Measurements from ENCODE around the gene GNGT1. TPM values are rescaled to one million over a fixed set of nuclear protein-coding genes. Genes with fewer than 3 reads are reported as not detected.

GNGT1 gene
- total and polyA plus RNA-seq, 4 donors, result not detected

DNA sequence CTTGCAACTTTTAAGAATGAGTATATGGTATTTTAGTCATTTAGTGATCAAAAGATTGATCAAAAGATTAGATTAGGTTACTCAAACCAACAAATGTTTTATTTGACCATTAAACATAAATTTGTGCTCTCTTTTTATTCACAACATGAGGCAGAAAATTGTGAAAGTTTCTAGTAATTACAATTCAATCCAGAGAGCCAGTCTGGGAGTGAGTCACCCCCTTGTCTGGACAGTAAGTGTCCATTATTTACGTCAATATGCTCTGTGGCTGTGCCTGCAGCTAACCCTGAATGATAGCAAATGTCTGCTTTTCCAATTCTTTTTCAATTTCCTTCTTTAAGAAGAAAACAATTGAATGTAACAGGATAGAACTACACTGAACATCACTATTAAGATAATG is 43.1 kb downstream of the GNGT1 start:
- Histone ChIP-seq H3K9ac (ENCODE audit: low read depth in 1 of 2, low read length in 2 of 2) (no peak overlapping the region), H3K27ac (ENCODE audit: low read depth in 1 of 2, low read length in 2 of 2) (no peak overlapping the region), H3K4me1 (ENCODE audit: control insufficient read depth in 4 of 4, insufficient read depth in 4 of 4, low read length in 3 of 4) (no peaks in the 10 kb centered on the region), H3K4me3 (ENCODE audit: low read depth in 1 of 3, low read length in 3 of 3) (no peak overlapping the region), H3K9me3 (ENCODE audit: control insufficient read depth in 4 of 4, low read length in 3 of 4) (no peaks in the 10 kb centered on the region), H3K27me3 (ENCODE audit: control insufficient read depth in 4 of 4, insufficient read depth in 4 of 4, low read length in 3 of 4) (no peaks in the 10 kb centered on the region), H3K36me3 (ENCODE audit: control insufficient read depth in 4 of 4, insufficient read depth in 3 of 4, low read depth in 1 of 4, low read length in 3 of 4) (no peaks in the 10 kb centered on the region)
- no peak for TF ChIP-seq GABPA (IDR thresholded peaks at IDR 0.05 in 1 of 2, conservative IDR thresholded peaks at IDR 0.05 in 1 of 2)
- TF ChIP-seq, protein P1, sequence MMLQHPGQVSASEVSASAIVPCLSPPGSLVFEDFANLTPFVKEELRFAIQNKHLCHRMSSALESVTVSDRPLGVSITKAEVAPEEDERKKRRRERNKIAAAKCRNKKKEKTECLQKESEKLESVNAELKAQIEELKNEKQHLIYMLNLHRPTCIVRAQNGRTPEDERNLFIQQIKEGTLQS (IDR thresholded peaks at IDR 0.05), result no peak
- TF ChIP-seq NR2F2 (IDR thresholded peaks at IDR 0.05), result no peak
- TF ChIP-seq, protein P2, sequence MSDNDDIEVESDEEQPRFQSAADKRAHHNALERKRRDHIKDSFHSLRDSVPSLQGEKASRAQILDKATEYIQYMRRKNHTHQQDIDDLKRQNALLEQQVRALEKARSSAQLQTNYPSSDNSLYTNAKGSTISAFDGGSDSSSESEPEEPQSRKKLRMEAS (IDR thresholded peaks at IDR 0.05), result no peak
- TF ChIP-seq SP1 (IDR thresholded peaks at IDR 0.05), result no peak
- no peak for TF ChIP-seq HNF4A (conservative IDR thresholded peaks at IDR 0.05)
- TF ChIP-seq, protein P3, sequence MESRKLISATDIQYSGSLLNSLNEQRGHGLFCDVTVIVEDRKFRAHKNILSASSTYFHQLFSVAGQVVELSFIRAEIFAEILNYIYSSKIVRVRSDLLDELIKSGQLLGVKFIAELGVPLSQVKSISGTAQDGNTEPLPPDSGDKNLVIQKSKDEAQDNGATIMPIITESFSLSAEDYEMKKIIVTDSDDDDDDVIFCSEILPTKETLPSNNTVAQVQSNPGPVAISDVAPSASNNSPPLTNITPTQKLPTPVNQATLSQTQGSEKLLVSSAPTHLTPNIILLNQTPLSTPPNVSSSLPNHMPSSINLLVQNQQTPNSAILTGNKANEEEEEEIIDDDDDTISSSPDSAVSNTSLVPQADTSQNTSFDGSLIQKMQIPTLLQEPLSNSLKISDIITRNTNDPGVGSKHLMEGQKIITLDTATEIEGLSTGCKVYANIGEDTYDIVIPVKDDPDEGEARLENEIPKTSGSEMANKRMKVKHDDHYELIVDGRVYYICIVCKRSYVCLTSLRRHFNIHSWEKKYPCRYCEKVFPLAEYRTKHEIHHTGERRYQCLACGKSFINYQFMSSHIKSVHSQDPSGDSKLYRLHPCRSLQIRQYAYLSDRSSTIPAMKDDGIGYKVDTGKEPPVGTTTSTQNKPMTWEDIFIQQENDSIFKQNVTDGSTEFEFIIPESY (IDR thresholded peaks at IDR 0.05), result no peak
- 54% methylated on average over 1 of the region's 1 CpG for WGBS
- no peak for DNase-seq (ENCODE audit: low spot score)

DNA sequence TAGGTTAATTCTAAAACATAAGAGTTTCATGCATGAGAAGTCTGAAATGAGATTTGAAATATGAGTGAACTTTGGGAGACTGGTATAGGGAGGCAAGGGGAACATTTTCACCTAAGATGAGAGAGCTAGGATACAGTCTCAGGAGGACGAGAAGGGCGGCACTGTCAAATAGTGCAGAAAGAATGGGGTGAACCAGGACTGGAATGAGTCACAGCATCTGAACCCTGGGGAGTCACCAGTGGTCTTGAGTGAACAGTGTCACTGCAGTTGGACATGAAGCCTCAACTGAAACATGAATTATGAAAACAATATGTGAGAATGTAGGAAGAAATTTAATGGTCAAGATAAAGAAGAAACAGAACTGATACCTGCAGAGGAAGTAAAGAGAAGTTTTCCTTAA is 48.9 kb downstream of the GNGT1 start:
- Histone ChIP-seq H3K4me3 (ENCODE audit: low read depth in 1 of 3, low read length in 3 of 3) (no peak overlapping the region), H3K9me3 (ENCODE audit: control insufficient read depth in 4 of 4, low read length in 3 of 4) (no peaks in the 10 kb centered on the region), H3K4me1 (ENCODE audit: control insufficient read depth in 4 of 4, insufficient read depth in 4 of 4, low read length in 3 of 4) (no peaks in the 10 kb centered on the region), H3K9ac (ENCODE audit: low read depth in 1 of 2, low read length in 2 of 2) (no peak overlapping the region), H3K27me3 (ENCODE audit: control insufficient read depth in 4 of 4, insufficient read depth in 4 of 4, low read length in 3 of 4) (no peaks in the 10 kb centered on the region), H3K27ac (ENCODE audit: low read depth in 1 of 2, low read length in 2 of 2) (no peak overlapping the region), H3K36me3 (ENCODE audit: control insufficient read depth in 4 of 4, insufficient read depth in 3 of 4, low read depth in 1 of 4, low read length in 3 of 4) (no peaks in the 10 kb centered on the region)
- DNase-seq (ENCODE audit: low spot score), result no peak
- TF ChIP-seq YY1 (IDR thresholded peaks at IDR 0.05) (no peak), FOXA2 (IDR thresholded peaks at IDR 0.05) (no peak), SP1 (IDR thresholded peaks at IDR 0.05) (no peak), NR2F2 (IDR thresholded peaks at IDR 0.05) (no peak), JUND (IDR thresholded peaks at IDR 0.05) (no peak)
- TF ChIP-seq, protein P1 (IDR thresholded peaks at IDR 0.05), result no peak
- TF ChIP-seq, protein P2 (IDR thresholded peaks at IDR 0.05), result no peak
- WGBS, result 86% methylated on average over 2 of the region's 2 CpGs

DNA sequence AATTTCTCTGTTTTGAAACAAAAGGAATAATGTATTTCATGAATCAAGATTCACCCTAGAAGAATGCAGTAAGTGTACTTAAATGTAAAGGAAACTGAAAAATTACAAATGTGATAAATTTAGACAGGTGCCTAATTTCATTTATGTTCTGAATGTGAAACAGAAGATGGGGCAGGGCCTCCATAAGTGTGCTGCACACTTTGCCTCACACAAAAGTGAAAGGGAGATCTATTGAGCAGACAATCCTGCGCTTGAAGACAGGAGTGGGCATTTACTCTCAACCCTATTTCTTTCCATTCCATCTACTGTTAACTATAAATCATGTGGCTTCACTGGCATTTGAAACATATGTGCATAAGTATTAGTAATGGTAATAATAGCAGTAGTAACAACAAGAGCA is 51.4 kb downstream of the GNGT1 start:
- Histone ChIP-seq H3K27me3 (ENCODE audit: control insufficient read depth in 4 of 4, insufficient read depth in 4 of 4, low read length in 3 of 4) (no peaks in the 10 kb centered on the region), H3K9ac (ENCODE audit: low read depth in 1 of 2, low read length in 2 of 2) (no peak overlapping the region), H3K9me3 (ENCODE audit: control insufficient read depth in 4 of 4, low read length in 3 of 4) (no peaks in the 10 kb centered on the region), H3K4me3 (ENCODE audit: low read depth in 1 of 3, low read length in 3 of 3) (no peak overlapping the region), H3K27ac (ENCODE audit: low read depth in 1 of 2, low read length in 2 of 2) (no peak overlapping the region), H3K4me1 (ENCODE audit: control insufficient read depth in 4 of 4, insufficient read depth in 4 of 4, low read length in 3 of 4) (no peaks in the 10 kb centered on the region), H3K36me3 (ENCODE audit: control insufficient read depth in 4 of 4, insufficient read depth in 3 of 4, low read depth in 1 of 4, low read length in 3 of 4) (no peaks in the 10 kb centered on the region)
- WGBS, result 95% methylated on average over 1 of the region's 1 CpG
- no peak for DNase-seq (ENCODE audit: low spot score)
- TF ChIP-seq, protein P2 (IDR thresholded peaks at IDR 0.05), result no peak
- TF ChIP-seq FOXA2 (IDR thresholded peaks at IDR 0.05), result no peak
- TF ChIP-seq RAD21 (IDR thresholded peaks at IDR 0.05), result no peak
- no peak for TF ChIP-seq NR2F2 (IDR thresholded peaks at IDR 0.05)
- TF ChIP-seq, protein P1 (IDR thresholded peaks at IDR 0.05), result no peak
- TF ChIP-seq YY1 (IDR thresholded peaks at IDR 0.05), result no peak
- TF ChIP-seq, protein P3 (IDR thresholded peaks at IDR 0.05), result no peak
- TF ChIP-seq, protein P4, sequence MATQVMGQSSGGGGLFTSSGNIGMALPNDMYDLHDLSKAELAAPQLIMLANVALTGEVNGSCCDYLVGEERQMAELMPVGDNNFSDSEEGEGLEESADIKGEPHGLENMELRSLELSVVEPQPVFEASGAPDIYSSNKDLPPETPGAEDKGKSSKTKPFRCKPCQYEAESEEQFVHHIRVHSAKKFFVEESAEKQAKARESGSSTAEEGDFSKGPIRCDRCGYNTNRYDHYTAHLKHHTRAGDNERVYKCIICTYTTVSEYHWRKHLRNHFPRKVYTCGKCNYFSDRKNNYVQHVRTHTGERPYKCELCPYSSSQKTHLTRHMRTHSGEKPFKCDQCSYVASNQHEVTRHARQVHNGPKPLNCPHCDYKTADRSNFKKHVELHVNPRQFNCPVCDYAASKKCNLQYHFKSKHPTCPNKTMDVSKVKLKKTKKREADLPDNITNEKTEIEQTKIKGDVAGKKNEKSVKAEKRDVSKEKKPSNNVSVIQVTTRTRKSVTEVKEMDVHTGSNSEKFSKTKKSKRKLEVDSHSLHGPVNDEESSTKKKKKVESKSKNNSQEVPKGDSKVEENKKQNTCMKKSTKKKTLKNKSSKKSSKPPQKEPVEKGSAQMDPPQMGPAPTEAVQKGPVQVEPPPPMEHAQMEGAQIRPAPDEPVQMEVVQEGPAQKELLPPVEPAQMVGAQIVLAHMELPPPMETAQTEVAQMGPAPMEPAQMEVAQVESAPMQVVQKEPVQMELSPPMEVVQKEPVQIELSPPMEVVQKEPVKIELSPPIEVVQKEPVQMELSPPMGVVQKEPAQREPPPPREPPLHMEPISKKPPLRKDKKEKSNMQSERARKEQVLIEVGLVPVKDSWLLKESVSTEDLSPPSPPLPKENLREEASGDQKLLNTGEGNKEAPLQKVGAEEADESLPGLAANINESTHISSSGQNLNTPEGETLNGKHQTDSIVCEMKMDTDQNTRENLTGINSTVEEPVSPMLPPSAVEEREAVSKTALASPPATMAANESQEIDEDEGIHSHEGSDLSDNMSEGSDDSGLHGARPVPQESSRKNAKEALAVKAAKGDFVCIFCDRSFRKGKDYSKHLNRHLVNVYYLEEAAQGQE (IDR thresholded peaks at IDR 0.05), result no peak
- TF ChIP-seq FOXA1 (IDR thresholded peaks at IDR 0.05), result no peak
- no peak for TF ChIP-seq GABPA (IDR thresholded peaks at IDR 0.05 in 1 of 2, conservative IDR thresholded peaks at IDR 0.05 in 1 of 2)
- TF ChIP-seq, protein P5, sequence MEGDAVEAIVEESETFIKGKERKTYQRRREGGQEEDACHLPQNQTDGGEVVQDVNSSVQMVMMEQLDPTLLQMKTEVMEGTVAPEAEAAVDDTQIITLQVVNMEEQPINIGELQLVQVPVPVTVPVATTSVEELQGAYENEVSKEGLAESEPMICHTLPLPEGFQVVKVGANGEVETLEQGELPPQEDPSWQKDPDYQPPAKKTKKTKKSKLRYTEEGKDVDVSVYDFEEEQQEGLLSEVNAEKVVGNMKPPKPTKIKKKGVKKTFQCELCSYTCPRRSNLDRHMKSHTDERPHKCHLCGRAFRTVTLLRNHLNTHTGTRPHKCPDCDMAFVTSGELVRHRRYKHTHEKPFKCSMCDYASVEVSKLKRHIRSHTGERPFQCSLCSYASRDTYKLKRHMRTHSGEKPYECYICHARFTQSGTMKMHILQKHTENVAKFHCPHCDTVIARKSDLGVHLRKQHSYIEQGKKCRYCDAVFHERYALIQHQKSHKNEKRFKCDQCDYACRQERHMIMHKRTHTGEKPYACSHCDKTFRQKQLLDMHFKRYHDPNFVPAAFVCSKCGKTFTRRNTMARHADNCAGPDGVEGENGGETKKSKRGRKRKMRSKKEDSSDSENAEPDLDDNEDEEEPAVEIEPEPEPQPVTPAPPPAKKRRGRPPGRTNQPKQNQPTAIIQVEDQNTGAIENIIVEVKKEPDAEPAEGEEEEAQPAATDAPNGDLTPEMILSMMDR (IDR thresholded peaks at IDR 0.05; ENCODE audit: low read depth, low read length, missing input control), result no peak
- no peak for TF ChIP-seq HNF4G (IDR thresholded peaks at IDR 0.05)

Data from liver (tissue), 9 donors.